HG03575 (cell line): ENCODE data around the gene CHST11.
"Not testable (repeated sequence)": the region's sequence is repeated elsewhere in the genome, so short reads cannot be mapped to it uniquely, and the experiment has no call there.

Experiments
- ATAC-seq: cut with Tn5 transposase; IDR thresholded peaks from one replicate; pipeline ENCODE4 v1.9.1; 2021; ENCODE audit not compliant: unreplicated experiment, insufficient number of reproducible peaks, low FRiP score; ENCODE audit errors: extremely low read depth

The CHST11 gene

DNA sequence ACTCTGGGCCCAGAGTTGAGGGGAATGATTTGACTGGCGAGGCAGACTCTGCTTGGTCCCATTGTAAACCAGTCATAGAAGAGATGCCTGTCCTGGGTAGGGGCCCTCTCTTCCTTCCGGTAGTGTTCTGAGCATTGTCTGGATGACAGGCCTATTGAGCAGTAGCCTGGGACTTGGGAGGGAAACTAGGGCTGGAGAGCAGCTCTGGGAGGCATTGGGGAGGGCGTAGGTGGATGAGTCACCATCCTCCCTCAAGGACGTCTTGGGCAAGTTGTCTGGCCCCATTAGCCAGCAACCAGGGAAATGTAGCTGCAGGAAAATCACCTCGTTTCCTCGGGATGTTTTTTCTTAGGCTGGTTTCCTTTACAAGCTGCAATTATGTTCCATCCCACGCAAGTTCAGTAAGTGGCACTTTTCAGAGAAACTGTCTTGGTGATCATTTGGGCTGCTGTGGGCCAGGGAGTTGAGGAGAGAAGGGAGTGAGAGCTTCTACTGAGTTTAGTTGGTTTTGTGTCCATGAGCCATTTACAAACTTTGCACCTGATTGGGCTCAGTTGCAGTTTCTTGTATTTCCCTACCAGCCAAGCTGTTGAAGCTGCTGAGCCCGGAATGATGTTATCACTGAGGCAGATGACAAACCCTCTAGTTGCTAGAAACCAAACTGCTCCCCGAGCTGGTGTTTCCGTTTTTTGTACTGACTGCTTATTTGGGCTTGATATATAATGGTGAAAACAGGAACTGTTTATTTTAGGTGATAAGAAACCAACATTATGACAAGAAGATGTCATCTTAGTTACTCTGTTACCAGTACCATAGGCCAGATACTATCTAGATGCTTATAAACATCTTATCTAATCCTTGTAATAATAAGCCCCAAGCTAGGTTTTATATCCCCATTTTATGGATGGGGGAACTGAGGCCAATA is 147.6 kb downstream of the CHST11 start:
- peak; percentile 66 for ATAC-seq

DNA sequence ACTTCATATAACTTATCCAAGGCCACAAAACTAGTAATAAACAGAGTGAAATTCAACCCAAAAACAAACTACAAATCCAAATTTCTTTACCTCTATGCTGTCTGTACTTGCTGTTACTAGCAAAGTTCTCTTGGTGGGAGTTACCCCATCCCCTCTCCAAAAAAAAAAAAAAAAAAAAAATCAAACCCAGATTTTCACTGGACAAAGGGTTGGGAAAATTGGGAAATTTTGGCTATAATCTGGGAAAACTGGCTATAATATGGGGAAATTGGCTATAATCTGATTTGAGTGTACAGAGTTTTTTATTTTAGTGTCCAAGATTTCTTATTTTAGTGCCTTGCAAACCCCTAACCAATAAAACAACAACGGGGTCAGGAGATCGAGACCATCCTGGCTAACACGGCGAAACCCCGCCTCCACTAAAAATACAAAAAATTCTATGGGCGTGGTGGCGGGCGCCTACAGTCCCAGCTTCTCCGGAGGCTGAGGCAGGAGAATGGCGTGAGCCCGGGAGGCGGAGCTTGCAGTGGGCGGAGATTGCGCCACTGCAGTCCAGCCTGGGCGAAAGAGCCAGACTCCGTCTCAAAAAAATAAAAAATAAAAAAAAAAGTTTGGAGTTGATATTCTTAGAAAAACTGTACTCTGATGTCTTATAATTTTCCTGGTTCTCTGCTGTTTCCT is 148.4 kb downstream of the CHST11 start:
- no peak for ATAC-seq

DNA sequence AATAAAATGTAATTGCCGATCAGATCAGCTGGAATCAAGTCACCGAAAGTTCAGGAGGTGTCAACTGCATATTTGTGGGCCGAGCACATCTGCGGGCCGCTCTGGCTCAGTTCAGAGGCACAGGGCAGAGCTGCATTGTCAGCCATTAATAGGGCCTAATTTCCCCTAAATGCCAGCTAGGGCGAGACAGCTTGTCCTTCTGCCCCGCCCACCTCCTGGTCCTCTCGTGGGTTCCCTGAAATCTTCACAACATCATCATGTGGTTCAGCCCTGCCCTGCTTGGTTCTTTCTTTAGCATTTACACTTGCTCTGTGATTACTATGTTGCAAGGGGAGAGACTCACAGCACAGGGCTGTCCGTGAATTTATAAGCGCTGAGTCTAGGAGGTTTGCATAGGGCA is 148.9 kb downstream of the CHST11 start:
- no peak for ATAC-seq

DNA sequence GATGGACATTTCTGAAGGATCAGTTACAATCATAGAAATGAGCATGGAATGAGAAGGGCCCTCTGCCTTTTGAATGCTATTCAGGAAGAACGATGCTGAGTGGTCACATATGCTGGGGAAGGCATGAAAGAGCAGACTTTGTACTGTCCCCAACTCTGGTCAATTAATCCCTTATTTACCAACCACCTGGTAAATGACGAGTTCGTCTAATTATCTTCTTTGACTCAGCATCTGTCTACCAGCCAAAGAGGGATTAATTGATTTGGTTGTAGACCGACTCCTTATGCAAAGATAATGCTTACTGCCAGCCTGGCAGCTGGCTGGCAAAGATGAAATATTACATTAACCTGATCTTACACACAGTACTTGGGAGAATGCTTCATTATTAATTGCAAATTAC is 152.2 kb downstream of the CHST11 start:
- no peak for ATAC-seq

GRCh38 chr12:104609445-104609844 is 152.7 kb downstream of the CHST11 start:
- ATAC-seq = no peak

DNA sequence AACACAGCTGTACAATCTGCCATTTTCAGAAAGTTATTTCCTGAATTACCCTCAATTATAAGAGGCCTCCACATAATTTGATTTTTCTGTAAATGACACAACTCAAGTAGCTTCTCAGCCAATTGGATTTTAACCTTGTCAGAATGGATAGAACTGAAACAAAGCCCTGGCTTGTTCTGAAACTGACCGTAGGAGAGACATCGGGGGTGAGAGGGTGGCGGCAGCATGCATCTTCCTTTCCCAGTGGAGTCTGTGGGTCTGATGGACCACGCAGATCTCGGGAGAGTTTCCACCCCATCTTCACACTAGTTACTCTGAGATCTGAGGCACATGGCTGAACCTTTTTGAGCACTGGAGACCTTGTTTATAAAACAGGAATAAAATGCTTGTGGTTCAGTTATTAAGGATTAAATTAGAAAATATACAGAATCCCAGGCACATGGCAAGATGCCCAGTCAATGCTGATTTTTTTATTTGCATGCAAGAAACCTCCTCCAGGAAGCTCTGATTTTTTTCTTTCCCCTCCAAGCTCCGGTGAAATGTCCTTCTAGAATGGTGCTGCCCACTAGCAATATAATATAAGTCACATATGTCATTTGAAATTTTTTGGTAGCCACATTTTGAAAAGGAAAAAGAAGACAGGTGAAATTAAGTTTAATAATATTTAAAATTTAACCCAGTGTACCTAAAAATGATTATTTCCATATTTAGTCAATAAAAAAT is 153.9 kb downstream of the CHST11 start:
- ATAC-seq = no peak

GRCh38 chr12:104611671-104612070 is 154.9 kb downstream of the CHST11 start:
- ATAC-seq = no peak

DNA sequence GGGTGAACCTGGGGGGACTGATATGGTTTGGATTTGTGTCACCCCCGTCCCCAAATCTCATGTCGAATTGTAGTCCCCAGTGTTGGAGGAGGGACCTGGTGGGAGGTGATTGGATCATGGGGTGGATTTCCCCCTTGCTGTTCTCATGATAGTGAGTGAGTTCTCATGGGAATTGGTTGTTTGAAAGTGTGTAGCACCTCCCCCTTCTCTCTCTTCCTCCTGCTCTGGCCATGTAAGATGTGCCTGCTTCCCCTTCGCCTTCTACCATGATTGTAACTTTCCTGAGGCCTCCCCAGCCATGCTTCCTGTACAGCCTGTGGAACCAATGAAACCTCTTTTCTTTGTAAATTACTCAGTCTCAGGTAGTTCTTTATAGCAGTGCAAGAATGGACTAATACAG is 156.6 kb downstream of the CHST11 start:
- not testable (repeated sequence) for ATAC-seq

DNA sequence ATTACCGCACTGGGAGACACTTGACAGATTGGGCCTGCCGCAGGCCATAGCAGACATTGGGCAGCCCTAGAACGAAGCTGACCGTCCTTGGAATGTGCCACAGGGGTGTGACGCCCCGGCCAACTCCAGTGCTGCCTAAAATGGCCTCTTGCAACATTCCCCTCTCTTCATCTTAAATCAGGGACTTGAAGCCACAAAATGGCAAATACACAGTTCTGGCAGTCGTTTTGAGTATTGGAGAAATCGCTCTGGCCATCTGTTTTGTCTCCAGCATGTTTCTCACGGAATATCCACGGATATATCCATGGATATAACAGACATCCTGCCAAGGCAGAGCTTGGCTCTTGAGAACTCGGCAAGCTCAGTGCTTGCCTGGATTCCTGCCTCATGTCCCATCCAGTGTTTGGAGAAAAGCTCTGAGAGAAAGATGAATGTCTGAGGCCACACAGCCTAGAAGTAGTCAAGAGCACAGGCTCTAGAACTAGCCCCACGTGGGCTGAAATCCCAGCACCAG is 158.4 kb downstream of the CHST11 start:
- no peak for ATAC-seq

GRCh38 chr12:104618691-104619090 is 161.9 kb downstream of the CHST11 start:
- no peak for ATAC-seq

DNA sequence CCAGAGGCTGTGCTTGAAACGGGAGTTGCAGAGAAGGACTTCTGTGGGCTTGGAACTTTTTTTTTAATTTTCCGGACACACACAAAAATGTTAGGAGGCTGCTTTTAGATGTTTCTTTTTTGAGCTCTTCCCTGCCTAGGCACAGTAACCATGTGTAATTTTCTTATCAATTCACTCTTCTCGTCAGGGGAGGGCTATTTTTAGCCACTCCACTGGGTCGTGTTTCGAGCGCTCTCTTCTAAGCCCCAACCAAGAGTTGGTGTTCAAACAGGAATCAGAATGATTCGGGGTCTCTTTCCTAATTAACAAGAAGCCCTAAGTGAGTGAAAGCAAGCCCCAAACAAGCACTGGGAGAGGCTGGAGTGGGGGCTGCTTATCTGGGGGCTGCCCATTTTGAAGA is 162.6 kb downstream of the CHST11 start:
- no peak for ATAC-seq

GRCh38 chr12:104620837-104621531 is 164.2 kb downstream of the CHST11 start:
- no peak for ATAC-seq

- no peak for ATAC-seq
Observed at GRCh38 chr12:104622928-104623327, 166.2 kb downstream of the CHST11 start.

DNA sequence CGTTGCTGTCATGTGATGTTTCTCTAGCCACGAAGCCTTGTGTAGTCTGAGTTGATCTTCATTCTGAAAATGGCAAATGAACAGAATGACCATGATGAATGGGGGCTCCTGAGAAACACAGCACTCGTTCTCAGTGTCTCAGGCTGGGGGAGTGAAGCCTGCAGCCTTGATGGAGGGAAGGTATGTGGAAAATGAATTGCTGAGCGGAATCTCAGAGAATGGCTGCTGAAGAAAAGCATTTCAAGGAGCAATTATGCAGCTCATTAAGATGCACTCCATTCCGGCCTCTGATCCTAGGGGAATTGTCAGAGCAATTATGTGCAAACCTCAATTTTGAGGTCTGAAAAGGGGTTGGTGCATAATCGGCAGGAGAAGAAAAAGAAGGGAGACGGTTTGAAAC is 167.1 kb downstream of the CHST11 start:
- ATAC-seq = no peak

GRCh38 chr12:104624529-104624928 is 167.8 kb downstream of the CHST11 start:
- no peak for ATAC-seq

- ATAC-seq = no peak
Observed at GRCh38 chr12:104626069-104626837, 169.5 kb downstream of the CHST11 start.

GRCh38 chr12:104627231-104627989 is 170.7 kb downstream of the CHST11 start:
- no peak for ATAC-seq
